ENCODE results near the gene ECT2.

- TF ChIP-seq CTCF (conservative IDR thresholded peaks at IDR 0.05; ENCODE audit: low read depth, low read length) (no peak), EZH2phosphoT487 (IDR thresholded peaks at IDR 0.05; ENCODE audit: borderline replicate concordance, low read length) (no peak)
These were observed 24.1 kb upstream of the ECT2 start for GRCh38 chr3:172726380-172726779.

All from PC-3 (cell line).